NCI-H128 (cell line): ENCODE results near the gene CBLN3.

ENCODE experiments used
- DNase-seq: peaks from one replicate; lab custom pipeline; 2025; ENCODE audit not compliant: unreplicated experiment; lab: John Stamatoyannopoulos, UW

The CBLN3 gene

DNA sequence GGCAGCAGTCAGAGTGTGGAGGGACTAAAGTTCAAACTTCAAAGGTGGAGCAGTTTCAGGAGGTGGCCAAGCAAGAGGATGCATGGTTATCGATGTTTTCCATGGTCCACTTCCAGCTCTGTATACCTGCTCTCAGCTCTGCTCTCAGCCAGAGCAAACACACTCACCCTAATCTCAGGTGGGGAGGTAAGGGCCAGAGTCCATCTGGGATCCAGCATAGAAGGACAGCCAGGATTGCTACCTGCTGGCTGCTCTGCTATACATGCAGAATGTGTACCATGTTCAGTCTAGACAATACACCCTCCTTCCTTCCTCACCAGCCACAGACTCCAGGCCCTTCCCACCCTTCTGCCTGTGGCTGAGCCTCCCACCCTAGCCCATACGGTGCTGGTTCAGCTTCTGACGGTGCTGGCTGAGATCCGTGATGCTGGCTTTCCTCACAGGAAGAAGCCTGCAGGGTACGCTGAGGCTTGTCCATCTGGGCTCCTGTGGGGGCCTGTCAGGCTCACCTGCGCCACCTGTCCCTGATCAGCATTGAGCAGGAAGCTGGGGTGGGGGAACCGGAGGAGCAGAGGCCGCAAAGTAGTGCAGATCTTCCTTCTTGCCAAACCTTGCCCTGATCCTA is 2.4 kb downstream of the CBLN3 start:
- DNase-seq = no peak

DNA sequence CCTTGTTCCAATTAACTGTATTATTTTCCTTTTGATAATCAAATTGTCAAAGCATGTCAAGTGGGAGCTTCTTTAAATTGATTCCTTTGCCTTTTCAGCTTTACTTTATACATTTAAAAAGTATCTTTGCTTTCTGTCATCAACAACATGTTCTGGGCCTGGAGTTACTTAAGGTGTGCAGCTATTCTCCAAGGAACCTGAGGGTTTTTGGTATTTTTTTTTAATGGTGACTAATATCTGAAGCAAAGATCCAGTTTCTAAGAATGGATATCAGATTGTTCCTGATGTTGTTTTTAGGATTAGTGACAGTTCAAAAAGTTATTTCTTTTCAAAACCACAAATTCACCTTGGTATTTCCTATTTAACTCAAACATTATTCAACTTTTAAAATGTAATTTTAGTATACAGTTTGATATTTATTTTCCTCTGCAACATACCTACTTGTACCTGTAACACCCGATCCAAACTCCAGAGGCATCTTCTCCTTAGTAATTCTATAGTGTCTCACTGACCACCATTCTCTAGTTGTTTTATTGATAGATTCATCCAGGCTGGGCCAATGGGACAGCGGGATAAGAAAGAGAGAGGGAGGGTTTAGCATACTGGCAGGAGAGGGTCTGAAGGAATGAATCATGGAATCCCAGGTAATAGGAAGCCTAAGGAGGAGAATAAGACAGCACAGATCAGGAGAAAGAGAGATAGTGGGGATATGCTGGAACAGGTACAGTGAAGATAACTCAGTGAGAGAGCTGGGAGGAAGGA is 3.1 kb downstream of the CBLN3 start:
- DNase-seq = no peak

DNA sequence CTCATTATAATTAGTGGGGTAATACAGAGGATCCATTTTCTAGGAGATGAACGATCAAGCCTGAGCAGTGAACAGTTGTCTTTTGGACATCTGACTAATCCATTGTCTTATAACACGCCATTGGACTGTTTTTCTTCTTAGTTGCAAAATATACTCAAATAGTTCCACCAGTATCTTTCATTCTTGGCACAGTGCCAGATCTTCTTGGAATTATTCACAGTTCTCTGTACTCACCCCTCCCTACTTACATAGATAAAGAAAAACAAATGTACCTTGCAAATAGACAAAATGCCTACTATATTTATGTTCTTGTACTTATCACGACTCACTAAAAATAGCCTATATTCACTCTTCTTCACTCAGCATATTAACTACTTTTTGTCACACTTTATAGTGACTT is 3.8 kb downstream of the CBLN3 start:
- no peak for DNase-seq

DNA sequence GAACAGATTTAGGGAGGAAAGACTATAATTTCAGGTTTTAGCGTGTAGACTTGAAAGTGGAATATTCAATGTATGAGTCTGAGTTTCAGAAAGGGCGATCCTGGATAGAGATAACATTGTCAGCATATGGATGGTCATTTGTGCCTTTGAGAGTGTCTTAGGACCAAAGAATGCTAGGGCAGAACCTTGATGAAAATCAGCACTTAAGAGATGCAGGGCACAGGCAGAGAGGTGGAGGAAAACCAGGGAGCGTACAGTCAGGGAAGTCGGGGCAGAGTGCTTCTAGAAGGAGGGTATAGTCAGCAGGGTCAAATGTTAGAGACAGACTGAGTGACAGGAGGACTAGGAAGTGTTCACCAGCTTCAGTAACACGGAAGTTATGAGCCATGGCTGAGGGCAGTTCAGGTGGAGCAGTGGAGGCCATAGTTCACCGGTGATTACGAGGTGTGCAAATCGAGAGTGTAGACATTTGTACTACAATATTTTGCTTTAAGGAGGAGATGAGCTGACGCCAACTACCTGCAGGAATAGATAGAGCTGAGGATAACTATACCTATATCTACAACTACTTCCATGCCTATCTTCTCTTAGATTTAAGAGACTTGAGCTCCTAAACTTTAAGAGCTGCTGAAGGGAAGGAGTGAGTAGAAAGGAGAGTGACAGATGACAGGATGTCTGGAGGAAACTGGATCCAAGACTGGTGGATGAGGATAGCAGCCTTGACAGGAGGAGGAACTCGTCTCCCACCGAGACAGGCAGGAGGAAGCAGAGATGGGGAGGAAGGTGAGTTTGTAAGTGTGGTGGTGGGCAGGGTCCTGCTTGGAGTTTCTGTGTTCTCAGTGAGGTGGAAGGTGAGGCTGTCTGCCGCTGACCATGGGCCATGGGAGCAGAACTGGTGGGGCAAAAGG is 6.5 kb downstream of the CBLN3 start:
- no peak for DNase-seq

DNA sequence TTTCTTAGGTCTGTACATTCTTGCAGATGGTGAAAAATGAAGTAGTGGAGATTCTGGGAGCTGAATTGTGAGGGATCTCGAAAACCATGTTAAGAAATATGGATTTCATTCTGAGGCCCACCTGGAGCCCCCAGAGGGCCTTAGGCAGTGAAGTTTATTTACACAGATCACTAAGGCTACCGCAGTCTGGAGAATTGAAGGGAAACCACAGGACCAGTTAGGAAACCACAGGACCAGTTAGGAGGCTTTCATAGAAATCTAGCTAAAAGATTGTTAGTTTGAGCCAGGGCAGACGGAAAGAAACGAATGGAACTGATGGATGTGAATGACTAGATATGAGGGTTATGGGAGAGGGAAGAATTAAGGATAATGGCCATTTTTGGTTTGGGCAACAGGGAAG is 7.2 kb downstream of the CBLN3 start:
- DNase-seq = no peak

DNA sequence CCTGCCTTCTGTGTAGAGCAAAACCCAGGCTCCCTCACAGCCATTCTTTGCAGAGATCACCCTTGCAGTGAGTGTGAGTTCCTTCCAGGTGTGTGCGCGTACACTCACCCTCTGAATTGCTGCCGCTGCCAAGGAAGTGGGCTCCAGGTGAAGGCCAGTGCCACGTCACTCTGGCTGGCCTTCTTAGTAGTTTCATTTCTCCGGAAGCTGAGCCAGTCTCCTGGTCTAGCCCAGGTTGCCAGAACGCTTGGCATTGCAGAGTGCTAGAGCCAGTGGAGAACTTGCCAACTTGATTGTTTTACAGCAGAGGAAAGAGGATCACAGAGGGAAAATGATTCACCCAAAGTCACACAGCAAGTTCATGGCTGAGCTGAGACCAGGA is 11.0 kb downstream of the CBLN3 start:
- DNase-seq = no peak

DNA sequence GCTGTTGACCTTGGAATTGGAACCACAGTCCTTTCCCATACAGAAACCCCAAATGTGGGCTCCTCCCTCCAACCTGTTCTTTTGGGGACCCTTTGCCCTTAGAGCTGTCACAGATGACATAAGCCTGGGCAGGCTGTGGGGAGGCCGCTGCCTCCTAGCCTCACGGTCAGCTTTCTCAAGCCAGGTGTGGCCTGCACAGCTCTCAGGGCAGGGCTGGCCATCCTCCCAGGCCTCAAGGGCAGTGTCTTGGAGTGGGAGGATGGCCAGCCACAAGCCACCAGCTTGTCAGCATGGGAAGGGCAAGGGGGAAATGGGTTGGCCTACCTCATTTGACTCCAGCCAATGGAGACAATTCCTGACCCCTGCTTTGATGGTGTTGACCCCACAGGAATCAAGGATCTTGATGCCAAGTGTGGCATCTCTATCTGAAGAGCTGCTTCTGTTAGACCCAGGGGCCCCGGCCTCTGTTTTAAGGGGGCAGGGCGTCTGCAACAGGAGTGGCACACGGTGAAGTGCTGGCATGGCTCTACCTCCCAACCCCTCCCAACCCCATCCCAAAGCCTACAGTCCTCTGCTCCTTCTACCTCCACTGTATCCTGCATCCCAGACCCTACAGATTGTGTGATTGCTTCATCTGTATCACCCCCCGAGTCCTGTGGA is 11.5 kb downstream of the CBLN3 start:
- DNase-seq = no peak

DNA sequence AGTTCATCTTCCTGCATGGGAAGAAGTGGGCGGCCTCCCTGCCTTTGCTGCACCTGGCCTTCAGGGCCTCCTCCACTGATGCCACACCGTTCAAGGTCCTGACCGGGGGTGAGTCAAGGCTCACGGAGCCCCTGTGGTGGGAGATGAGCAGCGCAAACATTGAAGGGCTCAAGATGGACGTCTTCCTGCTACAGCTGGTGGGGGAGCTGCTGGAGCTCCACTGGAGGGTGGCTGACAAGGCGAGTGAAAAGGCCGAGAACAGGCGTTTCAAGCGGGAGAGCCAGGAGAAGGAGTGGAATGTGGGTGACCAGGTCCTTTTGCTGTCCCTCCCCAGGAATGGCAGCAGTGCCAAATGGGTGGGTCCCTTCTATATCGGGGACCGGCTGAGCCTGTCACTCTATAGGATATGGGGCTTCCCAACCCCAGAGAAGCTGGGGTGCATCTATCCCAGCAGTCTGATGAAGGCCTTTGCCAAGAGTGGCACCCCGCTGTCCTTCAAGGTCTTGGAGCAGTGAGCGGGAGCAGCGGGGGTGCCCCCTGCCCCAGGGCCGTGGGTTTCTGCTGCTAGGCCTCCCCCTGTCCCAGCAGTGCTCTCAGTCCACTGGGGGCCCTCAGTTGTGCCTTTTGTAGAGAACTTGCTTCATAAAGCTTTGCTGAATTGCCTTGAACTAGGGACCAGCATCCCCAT is 12.4 kb downstream of the CBLN3 start:
- no peak for DNase-seq

DNA sequence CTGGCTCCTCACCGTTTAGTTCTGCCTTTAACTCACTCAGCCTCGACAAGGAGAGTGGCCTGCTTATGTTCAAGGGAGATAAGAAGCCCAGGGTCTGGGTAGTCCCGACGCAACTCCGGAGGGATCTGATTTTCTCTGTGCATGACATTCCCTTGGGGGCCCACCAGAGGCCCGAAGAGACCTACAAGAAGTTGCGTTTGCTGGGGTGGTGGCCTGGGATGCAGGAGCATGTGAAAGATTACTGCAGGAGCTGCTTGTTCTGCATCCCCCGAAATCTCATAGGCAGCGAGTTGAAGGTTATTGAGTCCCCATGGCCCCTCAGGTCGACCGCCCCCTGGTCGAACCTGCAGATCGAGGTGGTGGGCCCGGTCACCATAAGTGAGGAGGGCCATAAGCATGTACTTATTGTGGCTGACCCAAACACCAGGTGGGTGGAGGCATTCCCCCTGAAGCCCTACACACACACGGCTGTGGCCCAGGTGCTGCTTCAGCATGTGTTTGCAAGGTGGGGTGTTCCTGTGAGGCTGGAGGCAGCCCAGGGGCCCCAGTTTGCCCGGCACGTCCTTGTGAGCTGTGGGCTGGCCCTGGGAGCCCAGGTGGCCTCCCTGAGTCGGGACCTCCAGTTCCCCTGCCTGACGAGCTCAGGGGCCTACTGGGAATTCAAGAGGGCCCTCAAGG is 13.1 kb downstream of the CBLN3 start:
- no peak for DNase-seq

DNA sequence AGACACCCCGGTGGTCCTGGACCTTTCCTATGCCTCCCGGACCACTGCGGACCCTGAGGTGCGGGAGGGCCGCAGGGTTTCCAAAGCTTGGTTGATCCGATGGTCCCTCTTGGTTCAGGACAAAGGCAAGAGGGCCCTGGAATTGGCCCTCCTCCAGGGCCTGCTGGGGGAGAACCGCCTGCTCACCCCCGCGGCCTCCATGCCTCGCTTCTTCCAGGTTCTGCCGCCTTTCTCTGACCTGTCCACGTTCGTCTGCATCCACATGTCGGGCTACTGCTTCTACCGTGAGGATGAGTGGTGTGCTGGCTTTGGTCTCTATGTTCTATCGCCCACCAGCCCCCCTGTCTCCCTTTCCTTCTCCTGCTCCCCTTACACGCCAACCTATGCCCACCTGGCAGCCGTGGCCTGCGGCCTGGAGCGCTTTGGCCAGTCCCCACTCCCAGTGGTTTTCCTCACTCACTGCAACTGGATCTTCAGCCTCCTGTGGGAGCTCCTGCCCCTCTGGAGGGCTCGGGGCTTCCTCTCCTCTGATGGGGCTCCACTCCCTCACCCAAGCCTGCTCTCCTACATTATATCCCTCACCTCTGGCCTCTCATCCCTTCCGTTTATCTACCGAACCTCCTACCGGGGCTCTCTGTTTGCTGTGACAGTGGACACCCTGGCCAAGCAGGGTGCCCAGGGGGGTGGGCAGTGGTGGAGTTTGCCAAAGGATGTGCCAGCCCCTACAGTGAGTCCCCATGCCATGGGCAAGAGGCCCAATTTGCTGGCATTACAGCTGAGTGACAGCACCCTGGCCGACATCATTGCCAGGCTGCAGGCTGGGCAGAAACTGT is 13.8 kb downstream of the CBLN3 start:
- DNase-seq = no peak

DNA sequence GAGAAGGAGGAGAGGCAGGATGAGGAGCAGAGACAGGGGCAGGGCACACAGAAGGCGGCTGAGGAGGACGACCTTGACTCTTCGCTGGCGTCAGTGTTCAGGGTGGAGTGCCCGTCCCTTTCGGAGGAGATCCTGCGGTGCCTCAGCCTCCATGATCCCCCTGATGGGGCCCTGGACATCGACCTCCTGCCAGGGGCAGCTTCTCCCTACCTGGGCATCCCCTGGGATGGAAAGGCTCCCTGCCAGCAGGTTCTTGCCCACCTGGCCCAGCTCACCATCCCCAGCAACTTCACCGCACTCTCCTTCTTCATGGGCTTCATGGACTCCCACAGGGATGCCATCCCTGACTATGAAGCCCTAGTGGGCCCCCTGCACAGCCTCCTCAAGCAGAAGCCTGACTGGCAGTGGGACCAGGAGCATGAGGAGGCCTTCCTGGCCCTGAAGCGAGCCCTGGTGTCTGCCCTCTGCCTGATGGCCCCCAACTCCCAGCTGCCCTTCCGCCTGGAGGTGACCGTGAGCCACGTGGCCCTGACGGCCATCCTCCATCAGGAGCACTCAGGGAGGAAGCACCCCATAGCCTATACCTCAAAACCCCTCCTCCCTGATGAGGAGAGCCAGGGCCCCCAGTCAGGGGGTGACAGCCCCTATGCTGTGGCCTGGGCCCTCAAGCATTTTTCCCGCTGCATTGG is 14.6 kb downstream of the CBLN3 start:
- no peak for DNase-seq

DNA sequence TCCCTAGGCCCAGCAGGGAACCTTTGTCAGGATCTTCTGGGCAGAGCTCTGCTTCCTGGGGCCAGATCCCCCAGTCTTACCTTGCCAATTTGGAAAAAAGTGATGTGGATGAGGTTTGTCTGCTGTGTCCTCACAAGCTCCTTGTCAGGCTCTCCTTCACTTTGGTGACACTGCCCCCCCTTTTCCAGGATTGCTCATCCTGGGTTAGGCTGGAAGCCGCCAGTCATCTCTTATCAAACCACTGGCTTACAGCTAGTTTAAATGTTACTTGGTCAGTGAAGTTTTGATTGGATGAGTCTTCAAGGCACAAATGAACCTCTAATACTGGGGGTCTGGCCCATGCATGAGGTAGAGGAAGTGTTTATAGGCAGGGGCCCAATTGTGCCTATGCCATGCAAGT is 15.4 kb downstream of the CBLN3 start:
- no peak for DNase-seq

DNA sequence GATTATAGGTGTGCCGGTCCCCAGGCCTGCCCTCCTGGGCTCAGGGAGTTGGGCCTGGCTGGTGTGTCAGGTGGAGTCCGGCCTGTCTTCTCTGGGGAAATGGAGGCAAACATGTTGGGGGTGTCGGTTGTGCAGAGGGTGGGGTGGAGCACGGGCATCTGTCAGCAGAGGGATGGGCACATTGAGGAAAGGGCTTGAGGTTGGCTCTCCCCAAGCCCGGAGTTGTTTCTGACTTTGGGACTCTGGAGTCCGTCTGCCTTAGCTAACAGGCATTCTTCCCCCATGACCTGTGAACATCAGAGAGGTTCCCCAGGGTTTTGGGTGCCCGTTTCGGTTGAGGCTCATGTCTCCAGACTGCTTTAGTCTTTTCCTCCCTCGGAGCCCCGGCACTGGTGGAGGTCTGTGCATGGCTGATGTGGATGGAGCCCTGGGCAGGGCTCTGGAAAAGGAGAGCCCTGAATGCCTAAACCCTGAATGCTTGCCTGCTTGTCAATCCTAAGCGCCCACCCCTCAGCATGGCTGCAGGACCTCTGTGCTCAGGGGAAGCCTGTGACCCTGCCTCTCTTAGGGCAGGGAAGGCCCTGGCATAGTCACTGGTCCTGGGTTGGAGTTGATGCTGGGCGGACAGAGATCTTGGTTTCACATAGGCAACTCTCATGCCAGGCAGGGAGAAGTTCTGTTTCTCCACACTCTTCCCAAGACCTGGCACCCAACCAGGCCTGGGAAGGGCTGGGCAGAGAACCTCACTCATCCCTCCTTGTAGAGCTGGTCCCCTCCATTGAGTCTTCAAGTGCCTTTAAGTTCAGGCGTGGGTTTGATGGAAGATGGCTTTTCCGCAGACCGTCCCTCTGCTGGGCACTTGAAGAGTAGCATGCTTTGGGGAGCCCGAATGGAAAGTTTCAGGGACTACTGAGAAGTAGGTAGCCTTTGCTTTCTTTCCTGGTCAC is 17.8 kb downstream of the CBLN3 start:
- DNase-seq = no peak

DNA sequence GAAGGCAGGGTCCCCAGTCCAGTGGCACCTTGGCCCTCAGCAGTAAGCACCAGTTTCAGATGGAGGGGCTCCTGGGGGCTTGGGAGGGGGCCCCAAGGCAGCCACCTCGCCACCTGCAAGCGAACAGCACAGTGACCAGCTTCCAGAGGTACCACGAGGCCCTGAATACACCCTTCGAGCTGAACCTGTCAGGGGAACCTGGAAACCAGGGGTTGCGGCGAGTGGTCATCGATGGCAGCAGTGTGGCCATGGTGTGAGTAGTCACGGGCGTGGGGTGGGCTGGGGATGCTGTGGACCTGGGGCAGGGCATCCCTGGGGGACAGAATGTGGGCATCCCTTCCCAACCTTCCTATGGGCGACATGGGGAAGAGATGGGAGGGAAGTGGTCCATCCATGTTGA is 19.5 kb downstream of the CBLN3 start:
- DNase-seq = no peak

DNA sequence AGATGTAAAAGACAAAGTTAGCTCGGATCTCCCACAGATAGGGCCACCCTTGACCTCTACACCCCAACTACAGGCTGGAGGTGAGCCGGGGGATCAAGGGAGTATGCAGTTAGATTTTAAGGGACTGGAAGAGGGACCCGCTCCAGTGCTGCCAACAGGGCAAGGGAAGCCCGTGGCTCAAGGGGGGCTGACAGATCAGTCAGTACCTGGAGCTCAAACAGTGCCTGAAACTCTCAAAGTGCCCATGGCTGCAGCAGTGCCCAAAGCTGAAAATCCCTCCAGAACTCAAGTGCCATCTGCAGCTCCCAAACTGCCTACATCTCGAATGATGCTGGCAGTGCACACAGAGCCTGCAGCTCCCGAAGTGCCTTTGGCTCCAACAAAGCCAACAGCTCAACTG is 20.3 kb downstream of the CBLN3 start:
- DNase-seq = no peak

DNA sequence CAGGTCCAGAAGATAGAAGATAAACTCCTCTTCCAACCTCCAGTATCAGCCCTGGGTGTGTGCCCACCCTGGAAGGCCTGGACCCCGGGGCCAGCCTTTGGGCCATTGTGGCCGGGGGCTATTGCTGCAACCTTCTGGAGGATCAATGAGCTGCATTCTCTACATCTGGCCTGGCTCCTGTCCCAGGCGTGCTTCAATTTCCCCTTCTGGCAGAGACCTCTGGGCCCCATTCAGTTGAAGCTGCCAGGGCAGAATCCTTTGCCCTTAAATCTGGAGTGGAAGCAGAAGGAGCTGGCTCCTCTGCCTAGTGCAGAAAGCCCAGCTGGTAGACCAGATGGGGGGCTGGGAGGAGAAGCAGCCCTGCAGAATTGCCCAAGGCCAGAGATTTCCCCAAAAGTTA is 20.7 kb downstream of the CBLN3 start:
- DNase-seq = no peak

DNA sequence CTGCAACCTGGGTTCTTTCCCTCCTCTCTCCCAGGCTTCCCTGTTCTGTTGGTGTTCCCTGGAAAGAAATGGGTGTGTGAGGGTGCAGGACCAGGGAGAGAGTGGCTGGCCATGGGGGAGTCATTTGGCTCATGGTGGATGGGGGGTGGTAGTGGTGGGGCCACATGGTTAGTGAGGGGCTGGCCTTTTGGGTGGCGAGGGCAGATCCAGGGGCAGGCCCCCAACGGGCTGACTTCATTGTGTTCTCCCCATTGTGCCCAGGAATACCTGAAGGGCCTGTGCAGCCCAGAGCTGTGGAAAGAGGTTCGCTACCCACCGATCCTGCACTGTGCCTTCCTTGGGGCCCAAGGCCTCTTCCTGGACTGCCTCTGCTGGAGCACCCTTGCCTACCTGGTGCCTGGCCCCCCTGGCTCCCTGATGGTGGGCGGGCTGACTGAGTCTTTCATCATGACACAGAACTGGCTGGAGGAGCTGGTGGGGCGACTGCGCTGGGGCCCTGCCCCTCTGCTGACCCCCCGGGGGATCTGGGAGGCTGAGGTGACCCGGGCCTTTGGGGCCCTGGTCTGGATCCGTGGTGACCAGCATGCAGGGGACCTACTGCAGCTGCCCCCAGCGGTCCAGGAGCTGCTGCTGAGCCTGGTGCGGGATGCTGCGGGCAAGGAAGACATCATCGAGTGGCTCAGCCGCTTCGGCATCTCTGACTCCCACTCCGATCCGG is 21.7 kb downstream of the CBLN3 start:
- DNase-seq = no peak
